ENCODE data around the gene KATNB1.

The KATNB1 gene

DNA sequence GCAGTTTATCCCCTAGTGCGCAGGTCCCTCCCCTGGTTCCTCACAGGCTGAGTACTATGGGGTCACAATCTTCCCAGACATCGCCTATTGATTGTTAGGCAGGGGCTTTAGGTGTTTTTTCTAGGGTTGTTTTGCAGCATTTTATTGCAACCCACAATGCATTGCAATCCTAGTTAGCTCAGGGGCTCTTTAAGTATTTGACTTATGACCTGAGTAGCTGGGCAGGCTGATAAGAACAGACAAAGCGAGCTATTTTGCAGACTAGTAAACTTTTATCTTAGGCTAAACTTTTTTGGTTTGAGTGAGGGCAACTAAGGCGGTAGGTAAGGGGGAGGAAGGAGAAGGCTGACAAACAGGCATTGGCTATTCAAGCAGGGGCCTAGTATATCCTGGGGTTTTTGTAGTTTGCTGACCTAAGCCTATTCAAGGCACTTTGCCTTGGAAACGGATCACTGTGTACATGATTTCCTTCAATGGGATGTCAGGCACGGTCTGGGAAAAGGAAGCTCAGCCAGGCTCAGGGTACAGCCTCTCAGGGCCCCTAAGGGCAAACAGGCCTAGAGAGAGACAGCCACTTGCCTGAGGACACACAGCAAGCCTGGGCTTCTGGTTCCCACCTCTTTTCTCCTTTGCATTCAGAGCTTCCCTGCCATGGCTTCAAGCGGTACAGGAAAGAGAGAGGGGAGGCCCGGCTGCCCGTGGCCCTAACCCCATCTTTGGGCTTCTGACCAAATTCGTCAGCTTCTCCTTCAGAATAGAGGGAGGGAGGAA, 34.6 kb upstream of the KATNB1 start:
- no peak overlapping the region for H3K4me3 ChIP-seq (ENCODE audit: low read depth, low read length)

DNA sequence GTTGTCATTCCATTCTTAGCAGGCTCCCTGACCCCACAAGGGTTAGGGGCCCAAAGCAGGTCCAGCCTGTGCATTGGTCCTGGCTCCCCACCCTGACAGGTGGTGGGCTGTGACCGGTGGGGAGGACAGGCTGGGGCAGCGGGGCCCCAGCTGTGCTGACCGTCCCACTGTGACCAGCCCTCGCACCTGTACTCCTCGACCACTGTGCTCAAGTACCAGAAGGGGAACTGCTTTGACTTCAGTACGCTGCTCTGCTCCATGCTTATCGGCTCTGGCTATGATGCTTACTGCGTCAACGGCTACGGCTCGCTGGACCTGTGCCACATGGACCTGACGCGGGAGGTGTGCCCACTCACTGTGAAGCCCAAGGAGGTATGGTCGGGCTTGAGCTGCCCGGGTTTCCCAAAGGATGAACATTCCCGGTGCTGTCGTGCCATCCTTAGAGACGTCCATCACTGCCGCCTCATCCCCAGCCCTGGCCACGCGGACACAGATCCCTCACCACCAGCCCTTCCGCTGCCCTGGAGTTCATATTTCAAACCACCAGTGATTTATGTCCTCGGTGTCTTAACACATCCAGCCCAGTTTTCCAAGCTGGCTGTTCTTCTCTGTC, 33.7 kb upstream of the KATNB1 start:
- TF ChIP-seq, protein P1, sequence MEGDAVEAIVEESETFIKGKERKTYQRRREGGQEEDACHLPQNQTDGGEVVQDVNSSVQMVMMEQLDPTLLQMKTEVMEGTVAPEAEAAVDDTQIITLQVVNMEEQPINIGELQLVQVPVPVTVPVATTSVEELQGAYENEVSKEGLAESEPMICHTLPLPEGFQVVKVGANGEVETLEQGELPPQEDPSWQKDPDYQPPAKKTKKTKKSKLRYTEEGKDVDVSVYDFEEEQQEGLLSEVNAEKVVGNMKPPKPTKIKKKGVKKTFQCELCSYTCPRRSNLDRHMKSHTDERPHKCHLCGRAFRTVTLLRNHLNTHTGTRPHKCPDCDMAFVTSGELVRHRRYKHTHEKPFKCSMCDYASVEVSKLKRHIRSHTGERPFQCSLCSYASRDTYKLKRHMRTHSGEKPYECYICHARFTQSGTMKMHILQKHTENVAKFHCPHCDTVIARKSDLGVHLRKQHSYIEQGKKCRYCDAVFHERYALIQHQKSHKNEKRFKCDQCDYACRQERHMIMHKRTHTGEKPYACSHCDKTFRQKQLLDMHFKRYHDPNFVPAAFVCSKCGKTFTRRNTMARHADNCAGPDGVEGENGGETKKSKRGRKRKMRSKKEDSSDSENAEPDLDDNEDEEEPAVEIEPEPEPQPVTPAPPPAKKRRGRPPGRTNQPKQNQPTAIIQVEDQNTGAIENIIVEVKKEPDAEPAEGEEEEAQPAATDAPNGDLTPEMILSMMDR (IDR thresholded peaks at IDR 0.05; ENCODE audit: borderline replicate concordance, insufficient read depth, low read depth, low read length) = no peak
- H3K4me3 ChIP-seq (ENCODE audit: low read depth, low read length) = no peak overlapping the region

More for the DNA sequence above, 34.6 kb upstream of the KATNB1 start:
- TF ChIP-seq, protein P1 (IDR thresholded peaks at IDR 0.05; ENCODE audit: borderline replicate concordance, insufficient read depth, low read depth, low read length) = no peak

DNA sequence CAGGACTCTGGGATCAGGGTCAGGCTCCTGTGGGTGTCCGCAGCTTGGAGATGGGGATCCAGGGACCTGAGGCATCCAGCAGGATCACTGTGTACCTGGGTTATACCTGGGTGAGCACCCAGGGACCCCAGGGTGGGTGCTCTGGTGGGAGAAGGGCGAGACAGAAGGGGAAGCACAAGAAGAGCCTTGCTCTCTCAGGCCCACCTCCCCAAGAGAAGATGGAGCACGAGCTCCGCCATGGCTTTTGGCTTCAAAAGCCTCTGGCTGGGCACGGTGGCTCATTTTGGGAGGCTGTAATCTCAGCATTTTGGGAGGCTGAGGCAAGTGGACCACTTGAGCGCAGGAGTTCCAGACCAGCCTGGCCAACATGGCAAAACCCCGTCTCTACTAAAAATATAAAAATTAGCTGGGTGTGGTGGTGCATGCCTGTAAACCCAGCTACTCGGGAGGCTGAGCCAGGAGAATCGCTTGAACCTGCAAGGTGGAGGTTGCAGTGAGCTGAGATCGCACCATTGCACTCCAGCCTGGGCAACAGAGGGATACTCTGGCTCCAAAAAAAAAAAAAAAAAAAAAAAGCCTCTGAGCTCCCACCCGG, 32.1 kb upstream of the KATNB1 start:
- TF ChIP-seq, protein P1 (IDR thresholded peaks at IDR 0.05; ENCODE audit: borderline replicate concordance, insufficient read depth, low read depth, low read length) = no peak
- no peak overlapping the region for H3K4me3 ChIP-seq (ENCODE audit: low read depth, low read length)

DNA sequence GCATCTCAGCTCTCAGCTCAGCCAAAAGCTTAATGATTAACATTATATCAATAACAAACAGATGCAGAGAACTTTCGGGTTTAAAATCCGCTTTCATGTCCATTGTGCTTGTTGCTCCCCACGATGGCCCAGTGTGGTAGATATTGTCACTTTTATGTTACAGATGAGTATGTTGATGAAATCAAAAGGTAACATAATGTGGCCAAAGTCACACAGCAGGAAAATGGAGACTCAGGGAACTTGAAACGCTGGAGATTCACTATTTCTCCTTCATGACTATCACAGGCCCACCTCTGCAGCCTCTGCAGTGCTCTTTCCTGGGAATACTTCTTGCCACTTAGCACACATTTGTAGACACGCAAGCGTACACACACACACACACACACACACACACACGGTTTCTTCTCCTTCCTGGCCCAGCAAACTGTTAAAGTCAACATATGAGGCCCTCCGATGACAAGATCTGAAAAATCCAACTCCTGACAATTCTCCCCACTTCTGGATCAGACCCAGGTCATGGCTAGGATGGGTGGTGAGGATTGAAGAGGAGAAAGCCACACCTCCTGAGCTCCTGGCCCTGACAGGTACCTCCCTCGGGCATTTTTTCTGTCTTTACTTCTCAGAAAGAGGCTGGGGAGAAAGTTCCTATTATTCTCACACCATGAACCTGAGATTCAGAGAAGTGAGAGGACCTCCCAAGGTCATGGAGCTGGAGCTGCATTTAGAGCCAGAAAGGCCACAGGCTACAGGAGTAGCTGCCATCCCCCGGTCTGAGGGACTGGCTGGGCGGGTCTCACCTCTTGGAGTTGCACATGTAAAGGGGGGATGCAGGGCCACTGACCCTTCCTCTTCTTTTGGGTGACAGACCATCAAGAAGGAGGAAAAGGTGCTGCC, 31.3 kb upstream of the KATNB1 start:
- H3K4me3 ChIP-seq (ENCODE audit: low read depth, low read length) = no peak overlapping the region
- TF ChIP-seq, protein P1 (IDR thresholded peaks at IDR 0.05; ENCODE audit: borderline replicate concordance, insufficient read depth, low read depth, low read length) = no peak

DNA sequence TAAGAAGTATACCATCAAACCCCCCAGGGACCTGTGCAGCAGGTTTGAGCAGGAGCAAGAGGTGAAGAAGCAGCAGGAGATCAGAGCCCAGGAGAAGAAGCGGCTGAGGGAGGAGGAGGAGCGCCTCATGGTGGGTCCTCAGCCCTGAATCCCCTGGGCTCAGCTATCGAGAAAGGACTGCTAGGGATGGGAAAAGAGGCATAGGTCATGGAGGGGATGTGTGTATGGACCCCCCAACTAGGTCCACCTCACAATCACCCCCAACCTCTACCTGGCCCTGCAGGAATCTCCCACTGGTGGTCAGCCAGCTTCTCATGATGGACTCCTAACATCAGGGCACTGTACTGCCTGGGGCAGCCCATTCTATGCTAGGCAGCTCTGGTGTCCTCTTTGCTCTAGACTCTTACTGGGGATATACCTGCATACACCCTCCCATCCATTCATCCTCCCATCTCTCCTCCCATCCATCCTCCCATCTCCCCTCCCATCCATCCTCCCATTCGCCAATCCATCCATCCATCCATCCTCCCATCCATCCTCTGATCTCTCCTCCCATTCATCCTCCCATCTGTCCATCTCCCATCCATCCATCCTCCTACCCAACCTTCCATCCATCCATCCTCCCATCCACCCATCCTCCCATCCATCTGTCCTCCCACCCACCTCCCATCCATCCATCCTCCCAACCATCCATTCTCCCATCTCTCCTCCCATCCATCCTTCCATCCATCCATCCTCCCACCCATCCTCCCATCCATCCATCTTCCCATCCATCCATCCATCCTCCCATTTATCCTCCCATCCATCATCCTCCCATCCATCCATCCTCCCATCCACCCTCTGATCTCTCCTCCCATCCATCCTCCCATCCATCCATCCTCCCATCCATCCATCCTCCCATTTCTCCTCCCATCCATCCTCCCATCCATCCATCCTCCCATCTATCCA, 30.4 kb upstream of the KATNB1 start:
- H3K4me3 ChIP-seq (ENCODE audit: low read depth, low read length) = no peak overlapping the region
- TF ChIP-seq, protein P1 (IDR thresholded peaks at IDR 0.05; ENCODE audit: borderline replicate concordance, insufficient read depth, low read depth, low read length) = no peak

DNA sequence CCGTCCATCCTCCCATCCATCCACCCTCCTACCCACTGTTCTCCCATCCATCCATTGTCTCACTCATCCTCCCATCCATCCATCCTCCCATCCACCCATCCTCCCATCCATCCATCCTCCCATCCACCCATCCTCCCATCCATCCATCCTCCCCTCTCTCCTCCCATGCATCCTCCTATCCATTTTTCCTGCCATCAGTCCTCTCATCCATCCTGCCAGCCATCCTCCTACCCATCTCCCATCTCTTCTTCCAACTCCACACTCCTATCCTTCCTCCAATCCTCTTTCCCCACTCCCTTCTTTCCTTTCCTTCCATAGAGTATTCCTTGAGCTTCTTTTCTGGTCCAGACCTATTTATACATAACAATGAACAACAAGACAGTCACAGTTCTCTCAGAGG, 28.9 kb upstream of the KATNB1 start:
- TF ChIP-seq, protein P1 (IDR thresholded peaks at IDR 0.05; ENCODE audit: borderline replicate concordance, insufficient read depth, low read depth, low read length) = no peak
- H3K4me3 ChIP-seq (ENCODE audit: low read depth, low read length) = no peak overlapping the region
